H1 (cell line): ENCODE data around the gene SEMA3D.

Experiments
- ATF3 ChIP-seq: IDR thresholded peaks from 2 replicates; pipeline ENCODE4 v1.6.1; 2011; ENCODE audit warnings: low read depth, mild to moderate bottlenecking, low read length; ENCODE audit not compliant: insufficient read depth
- CTCF ChIP-seq, 3 experiments: IDR thresholded peaks; 1 replicate in 2 of 3; 2 replicates in 1 of 3; pipeline versions ENCODE4 v1.5.1 to v1.6.1; 2011; ENCODE audit warnings: low read length in 3 of 3, mild to moderate bottlenecking in 3 of 3, inconsistent platforms in 2 of 3, low read depth in 1 of 3, moderate library complexity in 1 of 3; ENCODE audit not compliant: insufficient read depth in 1 of 3; ENCODE audit errors: control extremely low read depth in 1 of 3
- EZH2 ChIP-seq: fragments of 200-600 bp; sonication (generic); IDR thresholded peaks from 2 replicates; pipeline ENCODE4 v1.7.1; 2012; ENCODE audit warnings: low read depth, mild to moderate bottlenecking, moderate library complexity, low read length, inconsistent platforms; ENCODE audit not compliant: severe bottlenecking
- SUZ12 ChIP-seq: fragments of 200-600 bp; sonication (generic); IDR thresholded peaks from 2 replicates; pipeline ENCODE4 v1.6.1; 2012; ENCODE audit warnings: mild to moderate bottlenecking, inconsistent platforms, low read length, moderate library complexity, mixed read lengths

- no peak for TF ChIP-seq ATF3
- no peak for TF ChIP-seq CTCF (IDR thresholded peaks at IDR 0.05; ENCODE audit: control extremely low read depth in 1 of 3, insufficient read depth in 1 of 3, low read depth in 1 of 3, low read length in 3 of 3)
- no peak for TF ChIP-seq EZH2
- no peak for TF ChIP-seq SUZ12
Observed at GRCh38 chr7:85078181-85078580, 108.7 kb downstream of the SEMA3D start.
